Upper lobe of left lung (tissue), 6 donors: ENCODE results near the gene MAK. TPM values are rescaled to one million over a fixed set of nuclear protein-coding genes. Genes with fewer than 3 reads are reported as not detected.
A peak's percentile ranks its signal among the peaks of the same experiment; 100 is the strongest.
"Not testable (repeated sequence)": the region's sequence is repeated elsewhere in the genome, so short reads cannot be mapped to it uniquely, and the experiment has no call there.

Source experiments
- ATAC-seq, 2 donors: fragments of 200-7000 bp; cut with Tn5 transposase; one replicate each; pipeline ENCODE4 v1.9.1; 2022; ENCODE audit warnings: mild to moderate bottlenecking in 2 of 2, moderate library complexity in 2 of 2; ENCODE audit not compliant: low FRiP score in 2 of 2
- DNase-seq, 2 donors: peaks; one replicate each; pipeline ENCODE4 v3.0.0-alpha.2; 2019 to 2020
- H3K27ac ChIP-seq, 4 donors: fragments of 200-600 bp; sonication (generic); one replicate each; pipeline ENCODE4 v1.5.1; 2016 to 2019
- H3K27me3 ChIP-seq, 4 donors: fragments of 200-600 bp; sonication (generic); one replicate each; pipeline ENCODE4 v1.5.1; 2017 to 2019
- H3K36me3 ChIP-seq, 4 donors: fragments of 200-600 bp; sonication (generic); one replicate each; pipeline ENCODE4 v1.5.1; 2016 to 2019
- H3K4me1 ChIP-seq, 4 donors: fragments of 200-600 bp; sonication (generic); one replicate each; pipeline ENCODE4 v1.5.1; 2018 to 2019
- H3K4me3 ChIP-seq, 4 donors: fragments of 200-600 bp; sonication (generic); one replicate each; pipeline ENCODE4 v1.5.1; 2017 to 2019; ENCODE audit warnings: mild to moderate bottlenecking in 2 of 4, moderate library complexity in 1 of 4
- H3K9me3 ChIP-seq, 4 donors: fragments of 200-600 bp; sonication (generic); one replicate each; pipeline ENCODE4 v1.5.1; 2018 to 2019
- EP300 ChIP-seq, 4 donors: sonication (generic); formaldehyde crosslinking; IDR thresholded peaks; one replicate each; pipeline ENCODE4 v1.5.1; 2017; ENCODE audit warnings: antibody characterized with exemption in 4 of 4, control low read depth in 2 of 4
- POLR2A ChIP-seq, 4 donors: fragments of 450-650 bp; IDR thresholded peaks; one replicate each; pipeline ENCODE4 v1.5.1; 2016 to 2017; ENCODE audit warnings: antibody characterized with exemption in 4 of 4, mild to moderate bottlenecking in 2 of 4
- POLR2AphosphoS5 ChIP-seq, 2 donors: sonication (generic); formaldehyde crosslinking; IDR thresholded peaks; one replicate each; pipeline ENCODE4 v1.5.1; 2017; ENCODE audit warnings: antibody characterized with exemption in 2 of 2
- WGBS, 2 donors: methylation state at CpG; one replicate each; pipeline ENCODE4 v1.1.5; 2017 to 2018; 5-methylcytosine and 5-hydroxymethylcytosine counted together
- total RNA-seq, 6 donors: library from RNA; depleted of rRNA in 4 of 6; stranded (reverse); fragments of >200 nt in 4 of 6; gene quantifications; one replicate each; pipeline versions ENCODE4 v1.1.0 to v1.2.1, GENCODE V29; 2016 to 2021
- TF ChIP-seq, protein P1 (sequence below), 6 experiments: fragments of 450-650 bp in 4 of 6; fragments of 200-600 bp in 2 of 6; sonication (generic) in 2 of 6; IDR thresholded peaks; one replicate each; pipeline ENCODE4 v1.5.1; 2016 to 2019; ENCODE audit warnings: antibody characterized with exemption in 6 of 6
- donor health status: DM: no; HTN: no; CAD: no; lungs with moderate emphysema.
- donor health status: DM: no; HTN: yes; CAD: no; lungs with severe emphysema.

Gene MAK
- total RNA-seq, 6 donors from 2014 or later: 0.57 to 5.3 (median 1.8) TPM; not detected in 1

DNA sequence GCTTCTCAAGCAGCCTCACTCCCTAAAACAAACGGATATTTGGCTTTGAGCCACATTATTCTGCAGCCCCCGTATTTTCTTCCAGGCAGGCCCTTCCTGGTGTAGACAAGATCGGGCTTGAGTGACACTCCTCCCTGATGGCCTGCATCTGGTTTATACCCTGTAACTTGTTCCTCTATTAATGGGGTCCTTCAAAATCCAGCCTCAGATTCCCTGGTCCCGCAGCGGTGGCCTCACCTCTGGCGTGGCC, 115.8 kb downstream of the MAK start:
- H3K4me3 ChIP-seq: peak overlapping the region; percentile 15 to 82 (median 64)
- WGBS, 2 donors: 0 to 7% methylated on average over 3 to 5 of the region's 6 CpGs
- H3K27me3 ChIP-seq: no peaks in the 10 kb centered on the region
- H3K9me3 ChIP-seq: no peaks in the 10 kb centered on the region
- no peak for ATAC-seq
- DNase-seq: no peak
- peak overlapping the region; percentile 81 to 88 (median 86) for H3K27ac ChIP-seq
- H3K4me1 ChIP-seq: peaks cover 15 to 54% (median 25%) of the 10 kb centered on the region in 4 donors
- TF ChIP-seq POLR2AphosphoS5 (IDR thresholded peaks at IDR 0.05): no peak
- no peak for TF ChIP-seq EP300 (IDR thresholded peaks at IDR 0.05)
- TF ChIP-seq, protein P1, sequence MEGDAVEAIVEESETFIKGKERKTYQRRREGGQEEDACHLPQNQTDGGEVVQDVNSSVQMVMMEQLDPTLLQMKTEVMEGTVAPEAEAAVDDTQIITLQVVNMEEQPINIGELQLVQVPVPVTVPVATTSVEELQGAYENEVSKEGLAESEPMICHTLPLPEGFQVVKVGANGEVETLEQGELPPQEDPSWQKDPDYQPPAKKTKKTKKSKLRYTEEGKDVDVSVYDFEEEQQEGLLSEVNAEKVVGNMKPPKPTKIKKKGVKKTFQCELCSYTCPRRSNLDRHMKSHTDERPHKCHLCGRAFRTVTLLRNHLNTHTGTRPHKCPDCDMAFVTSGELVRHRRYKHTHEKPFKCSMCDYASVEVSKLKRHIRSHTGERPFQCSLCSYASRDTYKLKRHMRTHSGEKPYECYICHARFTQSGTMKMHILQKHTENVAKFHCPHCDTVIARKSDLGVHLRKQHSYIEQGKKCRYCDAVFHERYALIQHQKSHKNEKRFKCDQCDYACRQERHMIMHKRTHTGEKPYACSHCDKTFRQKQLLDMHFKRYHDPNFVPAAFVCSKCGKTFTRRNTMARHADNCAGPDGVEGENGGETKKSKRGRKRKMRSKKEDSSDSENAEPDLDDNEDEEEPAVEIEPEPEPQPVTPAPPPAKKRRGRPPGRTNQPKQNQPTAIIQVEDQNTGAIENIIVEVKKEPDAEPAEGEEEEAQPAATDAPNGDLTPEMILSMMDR (IDR thresholded peaks at IDR 0.05): no peak
- no peak for TF ChIP-seq POLR2A (IDR thresholded peaks at IDR 0.05)
- peaks cover 2 to 14% (median 9%) of the 10 kb centered on the region in 4 donors for H3K36me3 ChIP-seq

DNA sequence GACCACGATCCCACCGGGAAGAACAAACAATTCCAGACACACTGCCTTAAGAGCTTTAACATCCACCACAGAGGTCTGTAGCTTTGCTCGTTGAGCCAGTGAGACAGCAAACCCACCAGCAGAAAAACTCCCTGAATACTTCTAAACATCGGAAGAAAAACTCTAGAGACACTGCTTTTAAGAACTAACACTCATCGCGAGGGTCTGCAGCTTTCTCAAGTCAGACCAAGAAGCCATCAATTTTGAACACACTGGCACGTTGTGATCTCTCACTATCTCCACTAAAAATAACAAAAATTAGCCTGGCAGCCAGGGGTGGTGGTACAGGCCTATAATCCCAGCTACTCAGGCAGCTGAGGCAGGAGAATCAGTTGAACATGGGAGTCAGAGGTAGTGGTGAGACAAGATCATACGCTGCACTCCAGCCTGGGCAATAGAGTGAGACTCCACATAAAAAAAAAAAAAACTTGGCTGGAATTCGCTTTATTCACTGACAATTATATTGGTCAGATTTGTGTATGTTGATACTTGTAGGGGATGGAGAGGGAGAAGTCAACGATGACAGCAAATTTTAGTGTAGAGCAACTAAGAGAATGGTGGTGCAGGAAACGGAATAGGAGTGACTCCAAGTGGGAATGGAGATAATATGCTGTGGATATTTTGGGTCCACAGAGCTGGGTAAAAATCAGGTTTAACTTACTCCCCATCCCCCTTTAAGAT, 116.3 kb downstream of the MAK start:
- Histone ChIP-seq H3K9me3 (no peaks in the 10 kb centered on the region), H3K36me3 (peaks cover 2 to 14% (median 9%) of the 10 kb centered on the region in 4 donors), H3K4me1 (peaks cover 15 to 54% (median 25%) of the 10 kb centered on the region in 4 donors), H3K27me3 (no peaks in the 10 kb centered on the region), H3K27ac (peak overlapping the region; percentile 81 to 88 (median 86)), H3K4me3 (peak overlapping the region; percentile 15 to 82 (median 64))
- ATAC-seq: no peak
- no peak for DNase-seq
- TF ChIP-seq POLR2A (IDR thresholded peaks at IDR 0.05) (no peak), POLR2AphosphoS5 (IDR thresholded peaks at IDR 0.05) (no peak), EP300 (IDR thresholded peaks at IDR 0.05) (no peak)
- TF ChIP-seq, protein P1 (IDR thresholded peaks at IDR 0.05): no peak
- 74 to 84% methylated on average over 11 of the region's 11 CpGs for whole genome bisulfite sequencing, 2 donors

- 83 to 85% methylated on average over 11 to 17 of the region's 17 CpGs for WGBS, 2 donors
Observed at GRCh38 chr6:10720960-10721849, 117.1 kb downstream of the MAK start.

DNA sequence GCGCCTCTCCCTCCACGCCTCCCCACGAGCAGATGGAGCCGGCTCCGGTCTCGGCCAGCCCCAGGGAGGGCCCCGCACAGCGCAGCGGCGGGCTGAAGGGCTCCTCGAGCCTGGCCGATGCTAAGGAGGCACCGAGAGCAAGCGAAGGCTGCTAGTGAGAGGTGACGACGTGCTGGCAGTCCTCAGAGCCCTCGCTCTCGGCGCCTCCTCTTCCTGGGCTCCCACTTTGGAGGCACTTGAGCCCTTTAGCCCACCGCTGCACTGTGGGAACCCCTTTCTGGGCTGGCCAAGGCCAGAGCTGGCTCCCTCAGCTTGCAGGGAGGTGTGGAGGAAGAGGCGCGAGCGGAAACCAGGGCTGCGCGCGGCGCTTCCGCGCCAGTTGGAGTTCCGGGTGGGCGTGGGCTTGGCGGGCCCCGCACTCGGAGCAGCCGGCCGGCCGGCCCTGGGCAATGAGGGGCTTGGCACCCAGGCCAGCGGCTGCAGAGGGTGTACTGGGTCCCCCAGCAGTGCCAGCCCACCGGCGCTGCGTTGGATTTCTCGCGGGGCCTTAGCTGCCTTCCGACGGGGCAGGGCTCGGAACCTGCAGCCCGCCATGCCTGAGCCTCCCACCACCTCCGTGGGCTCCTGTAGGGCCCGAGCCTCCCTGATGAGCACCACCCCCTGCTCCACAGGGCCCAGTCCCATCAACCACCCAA, 117.9 kb downstream of the MAK start:
- Histone ChIP-seq H3K9me3 (no peaks in the 10 kb centered on the region), H3K4me3 (peak overlapping the region; percentile 31 to 72 (median 65)), H3K4me1 (peaks cover 15 to 47% (median 23%) of the 10 kb centered on the region in 4 donors), H3K27ac (peak overlapping the region; percentile 65 to 90 (median 76)), H3K27me3 (no peaks in the 10 kb centered on the region), H3K36me3 (peaks cover 0 to under 1% (median 0%) of the 10 kb centered on the region in 4 donors)
- DNase-seq (peak; percentile 58 to 93), ATAC-seq (peak; percentile 25 to 52)
- 10 to 60% methylated on average over 2 to 30 of the region's 49 CpGs for WGBS, 2 donors
- TF ChIP-seq POLR2A (IDR thresholded peaks at IDR 0.05) (peak in 2 of 4 donors; percentile 38 to 63), POLR2AphosphoS5 (IDR thresholded peaks at IDR 0.05) (peak; percentile 32 to 41), EP300 (IDR thresholded peaks at IDR 0.05) (no peak)

More at GRCh38 chr6:10720960-10721849, 117.1 kb downstream of the MAK start:
- not testable (repeated sequence) for DNase-seq, H3K27me3 ChIP-seq, H3K36me3 ChIP-seq, ATAC-seq, H3K9me3 ChIP-seq
- Histone ChIP-seq H3K27ac (peak overlapping the region; percentile 65 to 90 (median 76)), H3K4me3 (peak overlapping the region in 3 of 4 donors; percentile 64 to 72 (median 66)), H3K4me1 (peaks cover 15 to 49% (median 23%) of the 10 kb centered on the region in 4 donors)

- Histone ChIP-seq H3K4me1 (peaks cover 15 to 45% (median 23%) of the 10 kb centered on the region in 4 donors), H3K27me3 (no peaks in the 10 kb centered on the region), H3K27ac (peak overlapping the region; percentile 65 to 90 (median 76)), H3K36me3 (no peaks in the 10 kb centered on the region), H3K4me3 (peak overlapping the region; percentile 31 to 72 (median 65)), H3K9me3 (no peaks in the 10 kb centered on the region)
- peak in 1 of 2 donors; percentile 0 for ATAC-seq
- WGBS, 2 donors: 53 to 65% methylated on average over 4 to 10 of the region's 21 CpGs
- DNase-seq: no peak
- TF ChIP-seq, protein P1 (IDR thresholded peaks at IDR 0.05): no peak
- TF ChIP-seq EP300 (IDR thresholded peaks at IDR 0.05): no peak
- no peak for TF ChIP-seq POLR2A (IDR thresholded peaks at IDR 0.05)
- no peak for TF ChIP-seq POLR2AphosphoS5 (IDR thresholded peaks at IDR 0.05)
Observed at GRCh38 chr6:10719964-10720264, 118.4 kb downstream of the MAK start.
